ENCODE measurements around the gene GLRX.

The GLRX gene

GRCh38 chr5:95841914-95842812, 19.6 kb upstream of the GLRX start:
- DNase-seq = no peak
- Mint-ChIP-seq H3K4me3 (no peak overlapping the region), H3K27me3 (ENCODE audit: low read depth, poor library complexity) (peaks cover 9% of the 10 kb centered on the region), H3K4me1 (peaks cover 20% of the 10 kb centered on the region), H3K27ac (no peak overlapping the region), H3K36me3 (ENCODE audit: low read depth) (no peaks in the 10 kb centered on the region), H3K9me3 (no peaks in the 10 kb centered on the region)
- TF ChIP-seq CTCF (IDR thresholded peaks at IDR 0.05) = no peak

- Mint-ChIP-seq H3K27me3 (ENCODE audit: low read depth, poor library complexity) (peaks cover 9% of the 10 kb centered on the region), H3K36me3 (ENCODE audit: low read depth) (no peaks in the 10 kb centered on the region), H3K4me3 (no peak overlapping the region), H3K4me1 (peaks cover 20% of the 10 kb centered on the region), H3K27ac (no peak overlapping the region), H3K9me3 (no peaks in the 10 kb centered on the region)
- no peak for DNase-seq
- no peak for TF ChIP-seq CTCF (IDR thresholded peaks at IDR 0.05)
Measured at GRCh38 chr5:95840956-95841705, 18.6 kb upstream of the GLRX start.

- no peak for TF ChIP-seq CTCF (IDR thresholded peaks at IDR 0.05)
- Mint-ChIP-seq H3K4me1 (peaks cover 32% of the 10 kb centered on the region), H3K27me3 (ENCODE audit: low read depth, poor library complexity) (peaks cover 9% of the 10 kb centered on the region), H3K9me3 (no peaks in the 10 kb centered on the region), H3K36me3 (ENCODE audit: low read depth) (no peaks in the 10 kb centered on the region), H3K27ac (no peak overlapping the region), H3K4me3 (no peak overlapping the region)
- DNase-seq = no peak
Measured at GRCh38 chr5:95839658-95840057, 17.1 kb upstream of the GLRX start.

GRCh38 chr5:95838556-95838955, 16.0 kb upstream of the GLRX start:
- Mint-ChIP-seq H3K27me3 (ENCODE audit: low read depth, poor library complexity) (peaks cover 13% of the 10 kb centered on the region), H3K4me1 (peaks cover 34% of the 10 kb centered on the region), H3K4me3 (no peak overlapping the region), H3K36me3 (ENCODE audit: low read depth) (no peaks in the 10 kb centered on the region), H3K9me3 (no peaks in the 10 kb centered on the region), H3K27ac (no peak overlapping the region)
- no peak for TF ChIP-seq CTCF (IDR thresholded peaks at IDR 0.05)
- DNase-seq = no peak

- no peak for DNase-seq
- Mint-ChIP-seq H3K27me3 (ENCODE audit: low read depth, poor library complexity) (peaks cover 14% of the 10 kb centered on the region), H3K36me3 (ENCODE audit: low read depth) (no peaks in the 10 kb centered on the region), H3K4me3 (no peak overlapping the region), H3K27ac (no peak overlapping the region), H3K4me1 (peaks cover 32% of the 10 kb centered on the region), H3K9me3 (no peaks in the 10 kb centered on the region)
- TF ChIP-seq CTCF (IDR thresholded peaks at IDR 0.05) = no peak
Measured at GRCh38 chr5:95838001-95838520, 15.5 kb upstream of the GLRX start.

Data from nephron progenitor cell (in vitro differentiated cells).